Non-pigmented ciliary epithelial cell (primary cell): Measurements from ENCODE around the gene GRAMD1A.

Source experiments
- DNase-seq: peaks from one replicate; pipeline ENCODE4 v3.0.0-alpha.2; 2010; ENCODE audit warnings: low read depth

GRAMD1A gene

DNA sequence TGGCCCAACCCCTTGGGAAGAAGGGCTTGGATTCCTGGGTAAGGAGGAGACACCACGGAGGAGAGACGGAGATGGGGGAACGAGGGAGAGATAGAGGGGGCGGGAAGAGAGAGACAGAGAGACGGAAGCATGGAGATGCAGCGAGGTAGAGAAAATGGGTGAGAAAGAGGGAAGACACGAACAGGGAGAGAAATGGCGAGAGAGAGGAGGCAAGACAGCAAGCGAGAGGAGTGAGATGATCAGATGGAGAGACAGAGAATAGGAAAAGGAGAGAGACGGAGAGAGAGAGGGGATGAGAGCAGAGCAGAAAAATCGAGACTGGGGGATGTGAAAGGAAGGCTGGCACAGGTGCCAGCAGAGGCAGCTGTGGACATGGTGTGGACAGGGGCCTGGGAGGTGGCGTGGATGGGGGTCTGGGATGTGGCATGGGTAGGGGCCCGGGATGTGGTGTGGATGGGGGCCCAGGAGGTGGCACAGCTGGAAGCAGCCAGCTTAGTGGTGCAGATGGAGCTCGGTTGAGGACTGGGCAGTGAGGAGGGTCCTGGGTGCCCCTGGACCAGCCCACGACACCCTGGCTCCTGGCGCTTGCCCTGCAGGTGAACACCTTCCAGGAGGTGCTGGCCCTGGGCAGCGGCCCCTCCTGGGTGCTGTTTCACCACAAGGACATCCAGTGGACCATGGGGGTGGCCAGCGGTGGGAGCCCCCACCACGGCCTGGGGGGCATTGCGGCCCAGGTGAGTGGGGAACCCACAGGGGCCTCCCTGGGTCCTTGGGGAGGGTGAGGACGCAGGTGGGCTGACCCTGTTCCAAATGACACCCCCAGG, 75.3 kb downstream of the GRAMD1A start:
- no peak for DNase-seq

- no peak for DNase-seq
Observed at GRCh38 chr19:35076026-35076370, 75.9 kb downstream of the GRAMD1A start.
